SK-N-MC (cell line): ENCODE measurements around the gene MRTFB.
"Not testable (repeated sequence)": the region's sequence is repeated elsewhere in the genome, so short reads cannot be mapped to it uniquely, and the experiment has no call there.

Experiments used
- DNase-seq: peaks from one replicate; pipeline ENCODE4 v3.0.0-alpha.2; 2011; ENCODE audit warnings: low read depth, low spot score
- H3K27ac ChIP-seq: fragments of 200-600 bp; sonication (generic); 2 replicates; pipeline ENCODE4 v1.5.1; 2016; ENCODE audit warnings: mixed run types
- H3K36me3 ChIP-seq: fragments of 200-600 bp; sonication (generic); 2 replicates; pipeline ENCODE4 v1.6.1; 2017; ENCODE audit warnings: antibody characterized with exemption, low read length, mixed read lengths; ENCODE audit not compliant: insufficient read depth
- H3K4me3 ChIP-seq: fragments of 200-600 bp; sonication (generic); 2 replicates; pipeline ENCODE4 v1.5.1; 2016
- H3K9ac ChIP-seq: fragments of 200-600 bp; sonication (generic); 2 replicates; pipeline ENCODE4 v1.8.0; 2017; ENCODE audit warnings: mixed run types, mixed read lengths; ENCODE audit not compliant: insufficient read length
- H3K9me3 ChIP-seq: fragments of 200-600 bp; sonication (generic); 2 replicates; pipeline ENCODE4 v1.6.1; 2017; ENCODE audit warnings: low read depth, mild to moderate bottlenecking, antibody characterized with exemption, low read length, moderate library complexity, mixed read lengths
- EZH2 ChIP-seq: fragments of 200-600 bp; sonication (generic); IDR thresholded peaks from one replicate; pipeline ENCODE4 v1.6.1; 2017; ENCODE audit warnings: antibody characterized with exemption
- FOXP2 ChIP-seq: optimal IDR thresholded peaks from 2 replicates; pipeline ENCODE3; 2011; ENCODE audit warnings: mild to moderate bottlenecking, moderate library complexity; ENCODE audit not compliant: insufficient read depth; ENCODE audit errors: extremely low read length, control extremely low read depth
- POLR2AphosphoS5 ChIP-seq: IDR thresholded peaks from 2 replicates; pipeline ENCODE4 v1.6.1; 2012; ENCODE audit warnings: mild to moderate bottlenecking, low read depth, low read length, borderline replicate concordance

The MRTFB gene

DNA sequence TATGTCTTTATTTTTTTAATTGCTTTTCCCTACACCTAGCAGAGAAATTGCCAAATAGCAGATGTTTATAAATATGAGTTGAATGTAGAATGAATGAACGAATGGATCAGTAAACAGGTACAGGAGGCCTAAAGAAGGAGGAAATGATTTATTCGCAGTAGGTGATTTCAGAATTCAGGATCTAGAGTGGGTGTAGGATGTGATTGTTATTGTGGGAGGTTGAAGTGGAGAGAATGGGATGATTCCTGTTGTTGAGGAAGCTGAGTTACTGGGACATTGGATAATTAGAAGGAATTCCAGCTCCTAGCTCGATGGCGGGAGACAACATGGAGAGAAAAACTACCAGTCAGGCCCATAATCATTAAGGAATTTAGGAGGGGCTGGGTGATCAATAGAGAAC lies 42.2 kb downstream of the MRTFB start:
- Histone ChIP-seq H3K9me3 (no peaks in the 10 kb centered on the region), H3K9ac (no peak overlapping the region), H3K27ac (no peak overlapping the region), H3K4me3 (no peak overlapping the region), H3K36me3 (no peaks in the 10 kb centered on the region)
- DNase-seq = no peak
- no peak for TF ChIP-seq POLR2AphosphoS5
- no peak for TF ChIP-seq EZH2
- TF ChIP-seq FOXP2 = no peak

DNA sequence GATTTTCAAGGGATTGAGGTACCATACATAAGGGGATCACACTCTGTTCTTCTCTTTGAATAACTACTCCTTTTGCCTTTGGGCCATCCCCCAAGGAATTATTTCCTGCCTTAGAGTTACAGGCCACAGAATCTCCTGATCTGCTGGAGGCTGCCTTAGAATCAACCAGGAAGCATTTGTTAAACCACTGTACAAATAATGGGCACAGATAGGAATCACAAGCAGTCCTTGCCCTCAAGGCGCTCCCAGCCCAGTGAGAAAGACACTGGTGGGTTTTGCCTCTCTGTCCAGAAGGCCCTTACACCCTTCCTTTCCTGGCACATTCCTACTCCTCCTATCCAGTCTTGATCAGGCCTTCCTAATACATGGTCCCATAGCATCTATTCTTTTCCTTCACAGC lies 45.9 kb downstream of the MRTFB start:
- H3K9me3 ChIP-seq = no peaks in the 10 kb centered on the region
- H3K4me3 ChIP-seq = no peak overlapping the region
- no peak overlapping the region for H3K9ac ChIP-seq
- no peaks in the 10 kb centered on the region for H3K36me3 ChIP-seq
- no peak for DNase-seq
- TF ChIP-seq FOXP2 (no peak), POLR2AphosphoS5 (no peak), EZH2 (no peak)
- no peak overlapping the region for H3K27ac ChIP-seq

DNA sequence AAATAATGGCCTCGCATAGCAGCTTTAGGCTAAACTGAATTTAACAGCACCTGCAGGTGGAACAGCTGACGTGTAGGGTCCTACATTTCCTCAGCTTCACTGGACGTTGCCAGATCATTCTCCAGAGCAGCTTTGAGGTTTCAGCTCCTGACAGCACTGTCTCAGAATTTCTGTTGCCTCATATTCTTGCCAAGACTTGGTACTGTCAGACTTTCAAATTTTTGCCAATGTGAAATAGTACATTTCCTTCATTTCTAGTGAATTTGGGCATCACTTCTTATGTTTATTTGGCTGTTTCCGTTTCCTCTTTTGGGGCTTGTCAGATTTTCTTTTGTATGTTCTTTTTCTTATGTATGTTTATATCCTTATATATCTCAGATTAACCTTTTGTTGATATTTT lies 48.7 kb downstream of the MRTFB start:
- Histone ChIP-seq H3K36me3 (no peaks in the 10 kb centered on the region), H3K9me3 (no peaks in the 10 kb centered on the region), H3K9ac (no peak overlapping the region), H3K27ac (no peak overlapping the region), H3K4me3 (no peak overlapping the region)
- TF ChIP-seq EZH2 (no peak), FOXP2 (no peak), POLR2AphosphoS5 (no peak)
- no peak for DNase-seq

DNA sequence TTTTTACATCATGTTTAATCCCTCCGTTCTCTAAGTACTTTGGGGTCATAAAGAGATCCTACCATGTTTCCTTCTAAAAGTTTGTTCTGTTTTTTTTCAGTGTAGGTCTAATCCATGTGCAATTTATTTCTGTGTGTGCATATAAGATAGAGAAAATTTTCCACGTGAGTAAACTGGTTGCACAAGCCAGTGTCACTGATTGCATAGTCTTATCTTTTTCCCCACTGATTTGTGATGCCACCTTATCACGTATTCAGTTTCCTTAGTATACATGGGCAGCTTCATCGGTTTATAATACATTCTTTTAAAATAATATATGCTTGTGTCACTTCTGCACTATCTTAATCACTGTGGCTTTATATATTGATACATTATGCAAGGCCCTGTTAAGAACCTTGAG lies 49.2 kb downstream of the MRTFB start:
- Histone ChIP-seq H3K4me3 (no peak overlapping the region), H3K36me3 (no peaks in the 10 kb centered on the region), H3K27ac (no peak overlapping the region), H3K9ac (no peak overlapping the region), H3K9me3 (no peaks in the 10 kb centered on the region)
- no peak for TF ChIP-seq FOXP2
- no peak for TF ChIP-seq POLR2AphosphoS5
- no peak for TF ChIP-seq EZH2
- no peak for DNase-seq

DNA sequence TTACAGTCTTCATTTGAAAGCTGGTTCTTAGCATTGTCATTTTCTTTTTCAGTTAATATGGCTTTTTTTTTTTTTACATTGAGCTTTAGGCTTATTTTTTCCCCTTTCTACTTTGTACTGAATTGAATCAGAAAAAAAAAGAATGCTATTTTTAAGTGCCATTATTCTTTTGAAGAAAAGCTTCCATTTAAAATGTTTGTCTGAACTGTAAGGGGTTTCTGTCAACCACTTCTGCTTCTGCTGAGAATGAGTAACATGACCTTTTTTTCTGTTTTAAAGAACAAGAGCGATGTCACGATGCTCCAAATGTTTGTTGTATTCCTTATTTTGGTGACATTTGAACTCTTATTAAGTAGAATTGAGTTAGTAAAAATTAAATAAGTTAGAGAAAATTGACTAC lies 50.0 kb downstream of the MRTFB start:
- H3K9me3 ChIP-seq = no peaks in the 10 kb centered on the region
- H3K4me3 ChIP-seq = no peak overlapping the region
- no peak overlapping the region for H3K9ac ChIP-seq
- TF ChIP-seq EZH2 (no peak), POLR2AphosphoS5 (no peak), FOXP2 (no peak)
- DNase-seq = no peak
- no peak overlapping the region for H3K27ac ChIP-seq
- no peaks in the 10 kb centered on the region for H3K36me3 ChIP-seq

DNA sequence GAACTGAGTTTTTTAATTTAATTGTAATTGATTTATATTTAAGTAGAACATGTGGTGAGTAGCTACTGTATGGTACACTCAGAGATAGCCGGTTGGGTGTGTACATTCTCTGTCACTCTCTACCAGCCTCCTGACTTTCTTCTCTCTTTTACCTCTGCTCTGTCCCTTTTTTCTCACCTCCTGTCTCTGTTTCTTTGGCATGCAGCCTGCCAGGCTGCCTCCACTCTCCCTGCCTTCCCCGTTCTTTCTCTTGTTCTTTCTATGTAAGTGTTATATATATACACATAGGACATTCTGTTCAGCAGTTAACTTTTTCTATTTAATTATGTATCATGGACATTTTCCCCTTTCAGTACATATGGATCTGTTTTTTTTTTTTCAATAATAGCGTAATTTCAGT lies 50.8 kb downstream of the MRTFB start:
- no peaks in the 10 kb centered on the region for H3K36me3 ChIP-seq
- no peaks in the 10 kb centered on the region for H3K9me3 ChIP-seq
- H3K9ac ChIP-seq = no peak overlapping the region
- H3K4me3 ChIP-seq = no peak overlapping the region
- no peak for TF ChIP-seq EZH2
- TF ChIP-seq FOXP2 = no peak
- no peak for TF ChIP-seq POLR2AphosphoS5
- no peak for DNase-seq
- no peak overlapping the region for H3K27ac ChIP-seq

DNA sequence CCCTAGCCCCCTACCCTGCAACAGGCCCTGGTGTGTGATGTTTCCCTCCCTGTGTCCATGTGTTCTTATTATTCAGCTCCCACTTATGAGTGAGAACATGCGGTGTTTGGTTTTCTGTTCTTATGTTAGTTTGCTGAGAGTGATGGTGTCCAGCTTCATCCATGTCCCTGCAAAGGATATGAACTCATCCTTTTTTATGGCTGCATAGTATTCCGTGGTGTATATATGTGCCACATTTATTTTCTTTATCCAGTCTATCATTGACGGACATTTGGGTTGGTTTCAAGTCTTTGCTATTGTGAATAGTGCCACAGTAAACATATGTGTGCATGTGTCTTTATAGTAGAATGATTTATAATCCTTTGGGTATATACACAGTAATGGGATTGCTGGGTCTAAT lies 51.3 kb downstream of the MRTFB start:
- H3K27ac ChIP-seq, H3K9me3 ChIP-seq, H3K36me3 ChIP-seq, DNase-seq, H3K4me3 ChIP-seq, H3K9ac ChIP-seq: not testable (repeated sequence)

DNA sequence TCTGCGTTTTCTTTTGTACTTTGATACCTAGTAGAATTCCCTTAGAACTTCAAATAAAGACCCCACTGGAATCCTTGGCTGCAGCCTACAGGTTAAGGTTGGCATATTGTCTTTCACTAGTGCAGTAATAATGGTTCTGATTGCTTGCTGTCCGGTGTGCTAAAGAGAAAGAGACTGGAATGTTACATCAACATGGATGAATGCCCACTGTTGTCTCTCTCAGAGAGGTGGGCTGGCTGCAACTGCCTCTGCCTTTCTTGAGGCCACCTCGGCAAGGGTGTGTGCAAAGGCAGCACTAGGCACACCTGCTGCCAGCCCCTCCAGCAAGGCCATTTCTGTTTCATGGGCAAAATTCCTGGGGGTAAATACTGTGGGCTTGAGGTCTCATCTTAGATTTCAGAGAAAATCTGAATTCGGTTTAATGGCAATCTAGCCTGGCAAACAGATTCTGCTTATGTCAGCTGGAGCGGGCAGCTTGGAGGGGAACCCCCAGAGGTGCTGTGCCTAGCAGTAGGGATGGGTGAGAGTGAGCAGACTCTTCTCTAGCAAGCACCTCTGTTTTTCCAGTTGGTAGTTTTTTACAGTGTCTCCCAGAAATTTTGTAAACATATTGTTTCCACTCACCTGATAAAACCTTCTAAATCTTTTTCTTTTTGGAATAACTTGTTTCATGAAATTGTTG lies 54.0 kb downstream of the MRTFB start:
- H3K4me3 ChIP-seq = no peak overlapping the region
- H3K9me3 ChIP-seq = no peaks in the 10 kb centered on the region
- DNase-seq = no peak
- no peak overlapping the region for H3K9ac ChIP-seq
- TF ChIP-seq POLR2AphosphoS5 (no peak), FOXP2 (no peak), EZH2 (no peak)
- H3K27ac ChIP-seq = no peak overlapping the region
- peaks cover 1% of the 10 kb centered on the region; the same call in 1 of the 2 replicates for H3K36me3 ChIP-seq

DNA sequence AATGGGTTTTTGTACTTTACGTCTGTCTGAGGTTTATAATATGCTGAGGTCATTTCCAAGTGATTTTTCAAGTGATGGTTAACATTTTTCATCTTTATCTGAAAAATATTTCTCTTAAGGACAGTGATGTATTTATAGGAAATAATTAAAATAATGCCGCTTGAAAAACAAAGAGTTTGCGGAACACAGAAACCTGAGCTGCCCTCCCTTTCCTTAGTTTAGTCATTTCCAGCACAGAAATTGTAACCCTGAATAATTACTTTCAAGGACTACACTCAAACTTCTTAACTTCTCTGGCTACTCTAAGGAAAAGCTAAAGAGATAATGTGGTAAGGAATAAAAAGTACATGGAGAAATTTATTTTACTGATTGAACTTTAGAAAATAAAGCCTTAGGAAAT lies 54.6 kb downstream of the MRTFB start:
- Histone ChIP-seq H3K36me3 (peaks cover 3% of the 10 kb centered on the region; the same call in 1 of the 2 replicates), H3K9me3 (no peaks in the 10 kb centered on the region), H3K27ac (no peak overlapping the region), H3K4me3 (no peak overlapping the region), H3K9ac (no peak overlapping the region)
- no peak for TF ChIP-seq POLR2AphosphoS5
- no peak for TF ChIP-seq EZH2
- TF ChIP-seq FOXP2 = no peak
- no peak for DNase-seq
